K562 (cell line): ENCODE results near the gene AGPAT4. TPM values are rescaled to one million over a fixed set of nuclear protein-coding genes. Genes with fewer than 3 reads are reported as not detected.

Source experiments
- ATF1 ChIP-seq, 2 experiments: fragments of 450-650 bp in 1 of 2; IDR thresholded peaks; 2 replicates each; pipeline ENCODE4 v1.6.1; 2016; ENCODE audit warnings: missing compliant biosample characterization in 1 of 2, missing genetic modification characterization in 1 of 2
- BRD4 ChIP-seq: fragments of 200-600 bp; sonication (generic); IDR thresholded peaks from 2 replicates; pipeline ENCODE4 v1.6.1; 2017; ENCODE audit warnings: inconsistent platforms
- CBFB ChIP-seq: sonication (generic); formaldehyde crosslinking; IDR thresholded peaks from 2 replicates; pipeline ENCODE4 v1.4.0; 2020; ENCODE audit warnings: mild to moderate bottlenecking, missing genetic modification reagents
- CXXC5 ChIP-seq: fragments of 250-450 bp; sonication (Bioruptor Pico); IDR thresholded peaks from 2 replicates; pipeline ENCODE4 v1.8.0; 2022; ENCODE audit warnings: inconsistent platforms, mild to moderate bottlenecking, moderate library complexity
- E2F6 ChIP-seq, 2 experiments: IDR thresholded peaks; 2 replicates each; pipeline ENCODE4 v1.6.1; 2011; ENCODE audit warnings: borderline replicate concordance in 1 of 2, control low read depth in 1 of 2, low read depth in 1 of 2, low read length in 1 of 2, mild to moderate bottlenecking in 1 of 2, mixed read lengths in 1 of 2, moderate library complexity in 1 of 2; ENCODE audit not compliant: insufficient read depth in 1 of 2, insufficient read length in 1 of 2, poor library complexity in 1 of 2, severe bottlenecking in 1 of 2; ENCODE audit errors: extremely low read depth in 1 of 2
- EHMT2 ChIP-seq: fragments of 450-650 bp; IDR thresholded peaks from 2 replicates; pipeline ENCODE4 v1.6.1; 2018; ENCODE audit warnings: antibody characterized with exemption
- EP300 ChIP-seq: IDR thresholded peaks from 2 replicates; pipeline ENCODE4 v1.6.1; 2012; ENCODE audit warnings: low read length, improper control_type of control experiment
- GATA2 ChIP-seq: sonication (generic); formaldehyde crosslinking; IDR thresholded peaks from 2 replicates; pipeline ENCODE4 v1.4.0; 2020; ENCODE audit warnings: mild to moderate bottlenecking, missing genetic modification reagents
- HMGN3 ChIP-seq: IDR thresholded peaks from 2 replicates; pipeline ENCODE4 v1.6.1; 2011; ENCODE audit warnings: borderline replicate concordance, low read depth, mild to moderate bottlenecking, mixed read lengths, low read length; ENCODE audit not compliant: insufficient read length; ENCODE audit errors: extremely low read depth
- HNRNPL ChIP-seq: fragments of 200-400 bp; formaldehyde crosslinking; IDR thresholded peaks from 2 replicates; pipeline ENCODE4 v1.6.1; 2017; ENCODE audit warnings: low read depth, mild to moderate bottlenecking, low read length
- IRF1 ChIP-seq: sonication (generic); formaldehyde crosslinking; IDR thresholded peaks from 2 replicates; pipeline ENCODE4 v1.8.0; 2022; ENCODE audit warnings: missing genetic modification reagents, mild to moderate bottlenecking, borderline replicate concordance
- L3MBTL2 ChIP-seq: fragments of 450-650 bp; IDR thresholded peaks from 2 replicates; pipeline ENCODE4 v1.6.1; 2016; ENCODE audit warnings: mild to moderate bottlenecking, moderate library complexity
- MTA2 ChIP-seq: fragments of 450-650 bp; IDR thresholded peaks from 2 replicates; pipeline ENCODE4 v1.6.1; 2016; ENCODE audit warnings: low read depth
- NCOR1 ChIP-seq: fragments of 450-650 bp; IDR thresholded peaks from 2 replicates; pipeline ENCODE4 v1.6.1; 2016; ENCODE audit warnings: mild to moderate bottlenecking, moderate library complexity
- NFIC ChIP-seq: fragments of 450-650 bp; IDR thresholded peaks from 2 replicates; pipeline ENCODE4 v1.6.1; 2017; ENCODE audit warnings: mild to moderate bottlenecking, inconsistent platforms
- POLR2AphosphoS5 ChIP-seq: IDR thresholded peaks from 2 replicates; pipeline ENCODE4 v1.6.1; 2011; ENCODE audit warnings: mild to moderate bottlenecking, low read depth, low read length, moderate library complexity; ENCODE audit not compliant: control insufficient read depth, insufficient read depth
- RCOR1 ChIP-seq, 2 experiments: IDR thresholded peaks; 2 replicates each; pipeline ENCODE4 v1.6.1; 2012; ENCODE audit warnings: low read depth in 2 of 2, low read length in 2 of 2, borderline replicate concordance in 1 of 2, improper control_type of control experiment in 1 of 2
- SAP30 ChIP-seq: fragments of 200-600 bp; sonication (generic); IDR thresholded peaks from 2 replicates; pipeline ENCODE4 v1.6.1; 2012; ENCODE audit warnings: borderline replicate concordance, low read depth, mild to moderate bottlenecking, moderate library complexity, low read length, control low read depth, inconsistent platforms; ENCODE audit not compliant: insufficient read depth, poor library complexity, severe bottlenecking
- SMARCA4 ChIP-seq: fragments of 450-650 bp; IDR thresholded peaks from 2 replicates; pipeline ENCODE4 v1.6.1; 2016
- TAL1 ChIP-seq: fragments of 450-650 bp; IDR thresholded peaks from 2 replicates; pipeline ENCODE4 v1.6.1; 2016; ENCODE audit warnings: mild to moderate bottlenecking
- TCF3 ChIP-seq: sonication (generic); formaldehyde crosslinking; IDR thresholded peaks from 2 replicates; pipeline ENCODE4 v1.4.0; 2020; ENCODE audit warnings: mild to moderate bottlenecking, missing genetic modification reagents
- TEAD4 ChIP-seq, 2 experiments: sonication (generic) in 1 of 2; formaldehyde crosslinking in 1 of 2; IDR thresholded peaks; 2 replicates each; pipeline versions ENCODE4 v1.6.1 to v1.8.0; 2012 to 2022; ENCODE audit warnings: borderline replicate concordance in 1 of 2, inconsistent platforms in 1 of 2, low read length in 1 of 2, mild to moderate bottlenecking in 1 of 2, missing genetic modification reagents in 1 of 2
- TRIM25 ChIP-seq: fragments of 450-650 bp; IDR thresholded peaks from 2 replicates; pipeline ENCODE4 v1.7.0; 2016; ENCODE audit warnings: borderline replicate concordance
- ZBTB7A ChIP-seq: IDR thresholded peaks from 2 replicates; pipeline ENCODE4 v1.6.1; 2011; ENCODE audit warnings: low read depth, mild to moderate bottlenecking, low read length, moderate library complexity, borderline replicate concordance; ENCODE audit not compliant: control insufficient read depth
- ZNF586 ChIP-seq: fragments of 450-650 bp; formaldehyde crosslinking; conservative IDR thresholded peaks from 2 replicates; pipeline ENCODE4 v1.4.0; 2020; ENCODE audit warnings: mild to moderate bottlenecking, moderate library complexity
- ZSCAN29 ChIP-seq: fragments of 450-650 bp; IDR thresholded peaks from 2 replicates; pipeline ENCODE4 v1.6.1; 2017
- polyA plus RNA-seq, 8 experiments: library from polyadenylated mRNA; depleted of rRNA in 4 of 8; stranded (reverse) in 5 of 8; unstranded in 3 of 8; fragments of >200 nt; fragmentation: Nextera tagmentation in 2 of 8; fragmentation: Illumina TruSeq in 1 of 8; extraction: Ambion mirVana in 2 of 8; extraction: Trizol in 1 of 8; gene quantifications; 2 replicates each; pipeline versions ENCODE4 v1.2.1 to v1.2.3, GENCODE V29; 2011 to 2014; ENCODE audit warnings: inconsistent platforms in 1 of 8, missing spikeins in 1 of 8
- total RNA-seq, 7 experiments: library from RNA; depleted of rRNA in 6 of 7; stranded (reverse); fragments of >200 nt in 6 of 7; fragmentation: Illumina TruSeq in 2 of 7; extraction: Trizol in 2 of 7; gene quantifications; 2 replicates each; pipeline versions ENCODE4 v1.2.1 to v1.2.3, GENCODE V29; 2011 to 2021; ENCODE audit warnings: low replicate concordance in 1 of 7

Gene AGPAT4
- total and polyA plus RNA-seq, 9 of the 15 experiments (the other 6 are each of a cell fraction or from before 2014, with no cell fraction given), result 2.2 to 15.0 (median 5.7) TPM

GRCh38 chr6:161150566-161150965, 123.3 kb downstream of the AGPAT4 start (continued):
- peak in 1 of 2 experiments; percentile 15 for TF ChIP-seq E2F6 (IDR thresholded peaks at IDR 0.05; ENCODE audit: borderline replicate concordance in 1 of 2, extremely low read depth in 1 of 2, insufficient read depth in 1 of 2, insufficient read length in 1 of 2, low read depth in 1 of 2, low read length in 1 of 2, poor library complexity in 1 of 2, severe bottlenecking in 1 of 2)
- TF ChIP-seq NFIC, result peak; percentile 26; the same call in 1 of the 2 replicates
- TF ChIP-seq L3MBTL2, result peak; percentile 57
- peak; percentile 26; the same call in 1 of the 2 replicates for TF ChIP-seq CXXC5
- TF ChIP-seq POLR2AphosphoS5, result peak; percentile 63
- TF ChIP-seq ZSCAN29, result peak; percentile 89
- TF ChIP-seq MTA2, result peak; percentile 71
- TF ChIP-seq NCOR1, result peak; percentile 63
- TF ChIP-seq BRD4, result no peak
- peak; percentile 70; the same call in 1 of the 2 replicates for TF ChIP-seq ZBTB7A
- no peak for TF ChIP-seq SAP30
- TF ChIP-seq ZNF586 (CRISPR knock-in tag), result no peak
- no peak for TF ChIP-seq HNRNPL
- TF ChIP-seq CBFB (CRISPR knock-in tag), result no peak
- TF ChIP-seq TEAD4 (IDR thresholded peaks at IDR 0.05; ENCODE audit: low read length), result peak; percentile 73
- no peak for TF ChIP-seq TEAD4 (CRISPR knock-in tag; IDR thresholded peaks at IDR 0.05; ENCODE audit: borderline replicate concordance)
- TF ChIP-seq ATF1 (CRISPR knock-in tag; IDR thresholded peaks at IDR 0.05), result no peak
- TF ChIP-seq ATF1 (tag; IDR thresholded peaks at IDR 0.05), result no peak
- peak in 1 of 2 experiments; percentile 31; a peak in 1 of 4 replicates for TF ChIP-seq RCOR1 (IDR thresholded peaks at IDR 0.05; ENCODE audit: borderline replicate concordance in 1 of 2, low read depth in 2 of 2, low read length in 2 of 2)
- peak; percentile 60; the same call in 1 of the 2 replicates for TF ChIP-seq GATA2 (CRISPR knock-in tag)
- no peak for TF ChIP-seq HMGN3
- TF ChIP-seq TAL1, result peak; percentile 77
- peak; percentile 55; the same call in 1 of the 2 replicates for TF ChIP-seq EP300
- TF ChIP-seq TRIM25, result no peak
- TF ChIP-seq TCF3, result peak; percentile 85
- TF ChIP-seq SMARCA4, result peak; percentile 69
- no peak for TF ChIP-seq EHMT2
- TF ChIP-seq IRF1, result no peak
